Measurements from ENCODE around the gene PLOD3.
A peak's percentile ranks its signal among the peaks of the same experiment; 100 is the strongest.
"Not testable (repeated sequence)": the region's sequence is repeated elsewhere in the genome, so short reads cannot be mapped to it uniquely, and the experiment has no call there.

PLOD3 gene

DNA sequence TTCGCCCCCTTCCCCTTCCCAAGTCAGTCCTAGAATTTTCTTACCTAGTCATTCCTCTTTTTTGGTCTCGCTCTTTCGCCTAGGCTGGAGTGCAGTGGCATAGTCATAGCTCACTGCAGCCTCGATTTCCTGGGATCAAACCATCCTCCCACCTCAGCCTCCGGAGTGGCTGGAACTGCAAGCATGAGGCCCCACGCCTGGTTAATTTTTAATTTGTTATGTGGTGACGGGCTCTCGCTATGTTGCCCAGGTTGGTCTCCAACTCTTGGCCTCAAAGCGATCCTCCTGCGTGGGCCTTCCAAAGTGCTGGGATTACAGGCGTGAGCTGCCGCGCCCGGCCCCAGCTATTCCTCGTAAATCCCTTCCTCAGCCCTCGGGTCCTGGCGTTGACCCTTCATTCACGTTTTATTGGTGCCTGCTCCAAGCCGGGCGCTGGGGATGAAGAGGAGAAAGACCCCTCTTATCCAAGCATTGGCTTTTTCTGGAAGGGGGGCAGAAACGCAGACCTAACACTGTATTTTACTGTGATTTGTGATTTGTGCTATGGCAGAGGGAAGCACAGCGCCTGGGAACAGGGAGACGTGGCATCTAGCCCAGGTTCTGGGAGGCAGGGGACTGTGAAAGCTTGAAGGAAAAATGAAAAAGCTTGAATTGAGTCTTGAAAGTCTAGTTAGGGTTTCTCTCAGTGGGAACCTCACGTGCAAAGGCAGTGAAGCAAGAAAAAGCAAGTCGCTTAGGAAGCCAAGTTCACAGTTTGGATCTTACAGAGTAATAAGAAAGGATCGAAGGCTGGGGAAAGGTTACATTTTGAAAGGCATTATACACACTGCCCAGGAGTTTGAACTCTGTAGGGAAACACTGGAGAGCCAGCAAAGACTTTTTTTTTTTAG lies 1.1 kb upstream of the PLOD3 start:
- DNase-seq: peak; percentile 88
- in situ Hi-C loops (cut with HindIII; ENCODE audit: low pct_ligation_motif_present, low pct_unique_long_range_greater_than_20kb, low sequenced_read_pairs): loop anchor here (5.0 kb wide), 1 partner anchor 39 kb away; no protein-coding TSS in a partner anchor

DNA sequence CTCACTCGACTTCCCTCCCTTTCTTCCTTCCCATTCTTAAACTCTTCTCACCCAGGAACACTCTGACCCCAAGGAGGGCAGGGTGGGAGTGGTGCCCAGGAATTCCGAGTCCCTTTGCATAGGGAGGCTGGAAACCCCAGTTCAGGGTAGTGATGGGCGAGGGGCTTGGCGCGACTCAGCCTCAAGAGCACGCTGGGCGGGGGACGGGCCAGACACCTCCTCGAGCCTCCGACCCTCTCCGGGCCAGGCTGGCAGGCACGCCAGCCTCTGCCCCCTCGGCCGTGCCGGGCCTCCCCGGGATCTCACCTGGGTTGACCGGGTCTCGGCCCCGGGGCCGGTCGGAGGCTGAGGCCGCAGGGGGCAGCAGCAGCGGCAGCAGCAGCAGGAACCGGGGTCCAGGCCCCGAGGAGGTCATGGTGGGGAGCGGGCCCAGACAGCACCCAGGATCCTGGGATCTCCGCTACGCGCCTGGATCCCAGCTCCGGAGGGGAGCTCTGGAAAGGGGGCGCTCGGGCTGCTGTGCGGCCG lies 457 bp downstream of the PLOD3 start:
- in situ Hi-C loops (cut with HindIII; ENCODE audit: low pct_ligation_motif_present, low pct_unique_long_range_greater_than_20kb, low sequenced_read_pairs): loop anchor here (5.0 kb wide), 1 partner anchor 40 kb away; no protein-coding TSS in a partner anchor
- DNase-seq: no peak

DNA sequence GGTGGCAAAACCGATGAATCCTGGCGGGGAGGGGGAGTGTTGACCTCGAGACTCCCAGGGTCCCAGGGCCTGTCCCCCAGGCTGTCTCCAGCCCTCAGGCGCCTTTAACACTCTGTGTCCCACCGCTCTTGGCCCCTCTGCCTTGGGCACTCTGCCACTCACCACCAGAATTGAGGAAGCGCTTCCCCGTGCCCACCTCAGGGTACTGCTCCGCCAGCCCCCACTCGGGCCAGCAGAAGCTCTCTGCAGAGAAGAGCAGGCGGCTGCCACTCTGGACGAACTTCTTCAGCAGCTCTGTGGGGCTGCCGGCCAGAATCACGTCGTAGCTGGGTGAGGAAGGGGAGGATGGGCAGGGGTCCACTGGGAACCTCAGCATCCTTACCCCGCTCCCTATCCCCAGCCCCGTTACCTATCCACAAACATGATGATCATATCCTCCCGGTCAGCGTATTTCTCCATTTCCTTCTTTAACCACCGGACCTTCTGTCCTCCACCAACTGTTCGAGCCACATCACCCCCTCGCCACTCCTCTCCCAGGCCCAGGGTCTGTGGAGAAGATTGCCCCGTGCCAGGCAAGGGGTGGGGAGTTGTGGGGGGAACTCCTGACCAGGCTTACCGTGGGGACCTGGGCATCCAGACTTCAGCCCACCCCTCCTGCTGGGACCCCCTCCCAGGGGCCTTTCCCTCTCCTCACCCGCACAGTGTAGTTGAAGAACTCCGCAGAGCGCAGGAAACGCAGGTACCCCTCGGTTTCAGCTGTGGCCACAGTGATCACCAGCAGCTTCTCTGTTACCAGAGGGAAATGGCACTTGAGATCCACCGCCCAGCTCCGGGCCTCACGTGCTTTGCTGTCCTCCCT lies 1.2 kb downstream of the PLOD3 start:
- in situ Hi-C loops (cut with HindIII; ENCODE audit: low pct_ligation_motif_present, low pct_unique_long_range_greater_than_20kb, low sequenced_read_pairs): loop anchor here (5.0 kb wide), 1 partner anchor 41 kb away; no protein-coding TSS in a partner anchor

DNA sequence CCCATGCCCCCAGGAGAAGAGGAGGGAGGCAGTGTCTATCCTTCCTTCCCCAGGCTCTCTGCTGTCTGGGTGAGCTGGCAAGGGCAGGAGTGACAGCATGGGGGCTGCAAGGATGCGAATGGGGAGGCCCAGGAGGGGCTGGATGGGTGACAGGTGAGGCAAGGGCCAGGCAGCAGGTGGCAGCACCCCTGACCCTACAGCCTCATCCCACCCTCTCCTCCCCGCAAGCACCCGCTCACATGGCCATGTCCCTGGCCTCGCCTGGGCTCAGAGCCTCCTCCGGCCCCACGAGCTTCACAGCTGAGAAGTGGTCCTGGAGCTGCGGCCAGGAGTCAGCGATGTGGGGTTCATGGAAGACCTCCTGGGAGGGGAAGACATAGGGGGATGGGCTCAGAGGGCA lies 5.4 kb downstream of the PLOD3 start:
- in situ Hi-C loops (cut with HindIII; ENCODE audit: low pct_ligation_motif_present, low pct_unique_long_range_greater_than_20kb, low sequenced_read_pairs): no loop called here
- DNase-seq: no peak

More for the DNA sequence above, 1.2 kb downstream of the PLOD3 start:
- peak; percentile 28 for DNase-seq

DNA sequence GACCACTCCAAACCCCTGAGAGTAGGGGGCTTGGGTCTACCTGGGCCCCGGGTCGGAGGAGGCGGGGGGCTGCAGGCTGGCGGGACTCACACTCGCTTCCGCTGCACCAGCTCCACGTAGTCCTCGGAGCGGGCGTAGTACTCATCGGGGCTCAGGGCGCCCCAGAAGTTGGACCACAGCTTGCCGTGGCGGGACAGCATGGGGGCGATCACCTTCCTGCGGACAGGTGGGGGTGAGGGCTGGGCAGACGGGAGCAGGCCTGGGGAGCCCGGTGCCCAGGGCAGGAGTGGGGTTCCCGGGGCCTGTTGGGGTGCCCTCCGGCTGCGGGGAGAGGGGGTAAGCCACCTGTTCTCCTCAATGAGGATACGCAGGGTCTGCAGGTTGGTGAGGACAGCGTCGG lies 5.9 kb downstream of the PLOD3 start:
- in situ Hi-C loops (cut with HindIII; ENCODE audit: low pct_ligation_motif_present, low pct_unique_long_range_greater_than_20kb, low sequenced_read_pairs): no loop called here
- no peak for DNase-seq

DNA sequence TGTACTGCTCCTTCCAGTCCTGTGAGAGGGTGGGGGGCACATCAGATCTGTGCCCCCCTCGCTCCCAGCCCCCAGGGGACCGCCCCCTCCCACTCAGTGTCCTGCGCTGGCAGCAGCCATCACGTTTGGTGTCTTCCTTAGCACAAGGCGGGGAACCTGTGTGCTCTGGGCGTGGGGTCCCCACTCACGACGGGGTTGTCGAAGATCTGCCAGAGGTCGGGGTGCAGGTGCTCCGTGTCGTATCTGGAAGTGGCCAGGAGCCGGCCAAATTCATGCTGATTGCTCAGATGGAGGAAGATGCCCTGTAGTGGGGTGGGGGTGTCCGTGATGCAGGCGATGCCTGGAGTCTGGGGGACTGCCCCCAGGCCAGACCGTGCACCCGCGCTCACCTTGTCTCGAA lies 7.2 kb downstream of the PLOD3 start:
- in situ Hi-C loops (cut with HindIII; ENCODE audit: low pct_ligation_motif_present, low pct_unique_long_range_greater_than_20kb, low sequenced_read_pairs): no loop called here
- DNase-seq: no peak

DNA sequence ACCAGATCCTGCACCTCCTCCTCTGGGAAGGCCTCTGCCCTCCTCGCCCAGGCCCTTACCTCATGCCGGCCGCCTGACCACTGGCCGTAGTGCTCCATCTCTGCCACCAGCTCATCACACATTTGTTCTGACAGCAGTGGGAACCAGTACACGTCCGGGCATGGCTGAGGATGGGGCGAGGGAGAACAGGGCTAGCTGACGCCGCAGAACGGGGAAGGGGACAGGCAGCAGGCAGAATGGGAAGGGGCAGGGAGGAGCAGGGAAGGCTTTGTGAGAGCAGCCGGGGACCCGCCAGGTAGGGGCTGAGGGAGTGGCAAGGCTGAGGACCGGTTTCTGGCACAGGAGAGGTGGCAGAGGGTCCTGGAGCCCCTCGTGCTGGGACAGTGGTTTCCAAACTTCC lies 8.6 kb downstream of the PLOD3 start:
- DNase-seq: no peak
- in situ Hi-C loops (cut with HindIII; ENCODE audit: low pct_ligation_motif_present, low pct_unique_long_range_greater_than_20kb, low sequenced_read_pairs): no loop called here

DNA sequence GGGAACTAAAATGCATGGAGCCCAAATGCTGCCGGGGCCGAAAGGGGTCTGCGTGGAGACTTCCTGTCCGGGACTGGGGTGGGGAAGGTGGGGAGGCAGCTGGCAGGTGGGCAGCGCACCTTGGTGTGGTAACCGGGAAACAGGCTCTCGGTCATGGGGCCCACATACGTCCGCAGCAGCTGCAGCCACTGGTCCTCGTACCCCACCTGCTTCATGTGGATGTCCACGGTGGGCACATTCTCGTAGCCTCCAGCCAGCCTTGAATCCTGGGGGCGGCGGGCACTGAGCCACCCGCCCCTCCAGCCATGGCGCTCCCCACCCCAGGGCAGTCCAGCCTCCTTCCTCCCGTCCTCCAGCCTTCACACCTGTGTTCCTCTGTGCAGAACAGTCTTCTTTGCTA lies 9.9 kb downstream of the PLOD3 start:
- no peak for DNase-seq
- in situ Hi-C loops (cut with HindIII; ENCODE audit: low pct_ligation_motif_present, low pct_unique_long_range_greater_than_20kb, low sequenced_read_pairs): no loop called here

DNA sequence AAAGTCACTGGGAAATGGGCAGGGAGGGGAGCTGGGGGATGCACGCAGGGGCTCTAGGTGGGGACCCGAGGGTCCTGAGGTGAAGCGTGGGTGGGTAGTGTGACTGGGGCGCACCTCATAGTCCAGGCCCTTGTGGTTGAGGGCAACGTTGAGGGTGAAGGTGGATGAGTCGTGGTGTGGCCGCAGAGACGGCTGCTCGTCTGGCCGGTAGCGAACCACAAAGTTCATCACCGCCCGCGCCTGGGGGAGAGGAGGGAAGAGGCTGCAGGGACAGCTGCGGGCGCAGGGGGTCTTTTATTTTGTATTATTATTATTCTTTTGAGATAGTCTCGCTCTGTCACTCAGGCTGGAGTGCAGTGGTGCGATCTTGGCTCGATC lies 10.7 kb downstream of the PLOD3 start:
- no peak for DNase-seq
- in situ Hi-C loops (cut with HindIII; ENCODE audit: low pct_ligation_motif_present, low pct_unique_long_range_greater_than_20kb, low sequenced_read_pairs): no loop called here

DNA sequence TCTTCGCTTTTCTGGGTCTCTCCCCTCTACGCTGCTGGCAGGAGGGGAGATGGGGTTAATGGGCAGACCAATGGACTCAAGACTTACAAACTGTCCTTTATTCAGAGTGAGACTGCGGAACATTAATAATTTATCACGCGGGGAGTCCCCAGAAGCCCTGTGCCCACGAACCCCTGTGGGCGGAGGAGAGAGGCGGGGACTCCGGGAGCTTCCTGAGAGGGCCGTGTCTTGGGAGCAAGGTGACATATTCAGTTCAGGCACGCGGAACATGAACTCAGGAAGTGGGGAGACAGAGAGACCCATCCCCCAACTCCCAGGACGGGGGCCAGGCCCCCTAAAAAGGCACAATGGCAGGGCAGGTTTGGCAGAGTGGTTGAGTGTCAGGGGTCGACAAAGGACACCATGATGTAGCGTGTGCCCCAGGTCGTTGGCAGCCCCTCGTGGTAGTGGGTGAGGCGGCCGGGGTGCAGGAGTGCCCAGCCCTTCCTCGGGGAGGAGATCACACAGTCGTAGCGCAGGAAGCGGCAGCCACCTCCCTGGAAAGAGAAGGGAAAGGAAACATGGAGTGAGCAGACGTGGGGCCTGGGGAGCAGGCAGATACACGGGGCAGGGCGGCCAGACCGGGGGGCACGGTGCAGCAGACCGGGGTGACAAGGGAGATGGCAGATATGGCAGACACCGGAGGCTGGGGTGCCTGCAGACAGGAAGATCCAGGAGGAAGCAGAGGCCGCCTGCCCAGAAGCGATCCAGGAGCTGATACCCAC lies 11.3 kb downstream of the PLOD3 start:
- DNase-seq: no peak
- in situ Hi-C loops (cut with HindIII; ENCODE audit: low pct_ligation_motif_present, low pct_unique_long_range_greater_than_20kb, low sequenced_read_pairs): no loop called here

DNA sequence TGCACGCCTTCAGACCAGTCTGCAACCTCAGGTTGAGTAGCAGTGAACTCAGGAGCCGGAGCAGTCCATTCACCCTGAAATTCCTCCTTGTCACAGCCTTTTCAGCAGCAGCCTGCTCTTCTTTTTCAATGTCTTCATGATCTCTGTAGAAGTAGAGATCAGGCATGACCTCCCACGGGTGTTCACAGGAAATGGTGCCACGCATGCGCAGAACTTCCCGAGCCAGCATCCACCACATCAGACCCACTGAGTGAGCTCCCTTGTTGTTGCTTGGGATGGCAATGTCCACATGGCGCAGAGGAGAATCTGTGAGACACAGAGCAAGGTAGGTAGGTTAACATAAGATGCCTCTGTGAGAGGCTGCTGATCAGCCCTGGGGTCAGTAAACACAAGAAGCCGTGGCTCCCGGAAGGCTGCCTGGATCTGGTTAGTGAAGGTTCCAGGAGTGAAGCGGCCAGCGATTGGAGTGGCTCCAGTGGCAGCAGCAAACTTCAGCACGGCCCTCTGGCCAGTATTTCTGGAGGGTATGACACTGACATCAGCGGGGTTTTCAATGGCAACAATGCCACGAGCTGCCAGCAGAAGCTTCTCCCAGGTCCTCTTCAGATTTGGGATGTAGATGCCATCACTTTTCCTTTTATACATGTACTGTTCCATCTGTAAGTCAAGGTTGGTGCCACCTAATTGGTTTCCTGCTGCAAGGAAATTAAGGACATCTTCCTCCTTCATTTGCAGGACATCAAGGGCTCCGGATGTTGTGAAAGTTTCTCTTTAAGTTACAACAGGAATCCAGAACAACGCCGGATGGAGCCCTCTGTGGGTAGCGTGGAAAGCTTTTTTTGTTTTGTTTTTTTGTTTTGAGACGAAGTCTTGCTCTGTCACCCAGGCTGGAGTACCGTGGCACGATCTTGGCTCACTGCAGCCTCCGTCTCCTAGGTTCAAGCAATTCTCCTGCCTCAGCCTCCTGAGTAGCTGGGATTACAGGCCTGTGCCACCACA lies 13.3 kb downstream of the PLOD3 start:
- in situ Hi-C loops (cut with HindIII; ENCODE audit: low pct_ligation_motif_present, low pct_unique_long_range_greater_than_20kb, low sequenced_read_pairs); DNase-seq: not testable (repeated sequence)

DNA sequence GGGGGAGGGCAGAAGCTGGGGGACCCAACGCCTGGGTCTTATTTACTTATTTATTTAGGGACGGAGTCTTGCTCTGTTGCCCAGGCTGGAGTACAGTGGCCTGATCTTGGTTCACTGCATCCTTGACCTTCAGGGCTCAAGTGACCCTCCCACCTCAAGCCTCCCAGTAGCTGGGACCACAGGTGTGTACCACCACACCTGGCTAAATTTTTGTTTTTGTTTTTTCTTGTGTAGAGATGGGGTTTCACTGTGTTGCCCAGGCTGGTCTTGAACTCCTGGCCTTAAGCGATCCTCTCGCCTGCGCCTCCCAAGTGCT lies 14.8 kb downstream of the PLOD3 start:
- in situ Hi-C loops (cut with HindIII; ENCODE audit: low pct_ligation_motif_present, low pct_unique_long_range_greater_than_20kb, low sequenced_read_pairs): no loop called here
- DNase-seq: no peak

DNA sequence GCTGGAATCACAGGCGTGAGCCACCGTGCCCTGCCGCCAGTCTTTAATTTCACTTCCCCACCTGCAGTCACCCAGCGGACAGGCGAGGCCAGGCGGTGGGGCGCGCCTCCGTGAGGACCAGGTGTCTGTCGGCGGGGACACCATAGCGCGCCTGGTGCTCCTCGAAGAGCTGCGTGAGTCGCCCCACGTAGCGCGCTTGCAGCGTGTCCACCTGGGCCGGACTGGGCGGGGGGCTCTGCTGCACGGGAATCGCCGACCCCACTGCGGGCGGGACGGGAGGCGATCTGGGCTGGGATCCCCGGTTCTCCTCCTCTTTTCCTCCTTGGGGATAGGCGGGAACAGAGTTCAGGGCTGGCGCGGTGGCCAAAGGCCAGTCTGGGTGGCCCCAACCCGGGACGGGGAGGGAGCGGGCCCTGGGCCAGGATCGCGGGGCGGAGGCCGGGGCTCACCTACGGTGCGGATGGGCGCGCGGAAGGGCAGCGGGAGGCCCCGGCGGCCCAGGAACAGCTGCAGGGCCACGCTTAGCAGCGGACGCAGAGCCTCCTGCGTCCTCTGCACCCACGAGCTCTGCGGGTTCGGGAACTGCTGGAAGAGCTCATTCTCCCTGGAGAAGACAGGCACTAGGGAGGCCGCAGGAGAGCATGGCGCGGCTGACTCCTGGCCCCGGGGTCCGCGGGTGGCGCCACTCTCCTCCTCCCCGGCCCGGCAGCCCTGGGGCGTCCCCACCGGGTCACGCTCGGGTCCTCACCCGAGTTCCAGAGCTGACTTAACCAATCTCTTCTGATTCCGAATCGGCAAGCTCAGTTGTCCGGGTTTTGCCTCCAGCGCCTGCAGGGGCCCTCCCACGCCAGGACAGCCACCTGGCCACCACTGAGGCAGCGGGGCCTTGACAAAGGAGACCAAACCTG lies 15.4 kb downstream of the PLOD3 start:
- in situ Hi-C loops (cut with HindIII; ENCODE audit: low pct_ligation_motif_present, low pct_unique_long_range_greater_than_20kb, low sequenced_read_pairs): no loop called here
- DNase-seq: no peak

DNA sequence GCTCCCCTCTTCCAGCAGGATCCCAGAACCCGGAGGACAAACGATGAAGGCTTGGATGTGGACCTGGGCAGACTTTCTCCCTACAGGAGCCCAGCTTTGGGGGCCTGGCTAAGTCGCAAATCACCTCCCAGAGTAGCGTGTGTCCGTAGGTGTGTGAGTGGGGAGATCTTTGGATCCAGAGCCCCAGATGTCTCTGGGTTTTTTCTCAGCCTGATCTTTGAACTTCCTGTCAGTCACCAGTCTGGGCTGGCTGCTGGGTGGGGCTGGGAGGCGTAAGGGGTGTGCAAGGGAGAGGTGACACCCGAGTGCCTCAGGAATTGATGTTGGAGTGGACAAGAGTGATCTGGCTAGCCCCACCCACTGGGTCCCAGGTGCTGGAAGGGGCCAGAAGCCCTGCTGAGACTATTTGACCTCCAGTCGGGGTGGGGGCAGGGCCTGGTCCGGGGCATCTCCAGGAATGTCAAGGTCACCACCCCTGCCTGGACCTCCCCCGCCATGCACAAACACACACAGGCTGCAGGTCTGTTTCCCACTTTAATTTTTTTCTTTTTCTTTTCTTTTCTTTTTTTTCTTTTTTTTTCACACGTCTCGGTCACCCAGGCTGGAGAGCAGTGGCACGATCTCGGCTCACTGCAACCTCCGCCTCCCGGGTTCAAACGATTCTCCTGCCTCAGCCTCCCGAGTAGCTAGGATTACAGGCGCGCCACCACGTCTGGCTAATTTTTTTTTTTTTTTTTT lies 16.4 kb downstream of the PLOD3 start, which contains the start of gene MOGAT3:
MOGAT3 (minus strand) TSS at position 175 of the 738 bp plus-strand sequence. CDS start 182 bp downstream, outside the sequence.
- in situ Hi-C loops (cut with HindIII; ENCODE audit: low pct_ligation_motif_present, low pct_unique_long_range_greater_than_20kb, low sequenced_read_pairs): no loop called here
- DNase-seq: no peak

DNA sequence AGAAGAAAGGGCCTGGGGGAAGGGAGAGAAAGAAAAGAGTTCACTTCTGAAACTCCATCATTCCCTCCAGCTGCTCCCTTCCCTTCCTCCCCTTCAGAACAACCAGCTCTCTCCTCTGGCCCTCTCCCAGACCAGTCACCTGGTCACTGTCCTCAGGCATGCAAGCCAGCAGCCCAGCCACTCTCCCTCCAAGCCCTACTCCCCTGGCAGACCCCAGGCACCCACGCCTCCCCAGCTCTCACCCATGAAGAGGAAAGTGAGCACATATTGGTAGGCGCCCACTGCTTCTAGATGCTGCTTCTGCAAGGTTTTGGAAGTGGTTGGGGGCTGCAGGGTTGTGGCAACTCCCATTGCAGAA lies 16.9 kb downstream of the PLOD3 start:
- in situ Hi-C loops (cut with HindIII; ENCODE audit: low pct_ligation_motif_present, low pct_unique_long_range_greater_than_20kb, low sequenced_read_pairs): no loop called here
- no peak for DNase-seq

DNA sequence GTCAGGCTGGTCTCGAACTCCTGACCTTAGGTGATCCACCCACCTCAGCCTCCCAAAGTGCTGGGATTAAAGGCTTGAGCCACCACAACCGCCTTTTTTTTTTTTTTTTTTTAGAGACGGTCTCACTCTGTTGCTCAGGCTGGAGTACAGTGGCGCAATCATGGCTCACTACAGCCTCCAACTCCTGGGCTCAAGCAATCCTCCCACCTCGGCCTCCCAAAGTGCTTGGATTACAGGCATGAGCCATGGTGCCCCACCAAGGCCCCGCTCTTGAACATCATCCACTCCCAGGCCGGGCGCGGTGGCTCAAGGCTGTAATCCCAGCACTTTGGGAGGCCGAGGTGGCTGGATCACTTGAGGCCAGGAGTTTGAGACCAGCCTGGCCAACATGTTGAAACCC lies 17.9 kb downstream of the PLOD3 start:
- DNase-seq; in situ Hi-C loops (cut with HindIII; ENCODE audit: low pct_ligation_motif_present, low pct_unique_long_range_greater_than_20kb, low sequenced_read_pairs): not testable (repeated sequence)

Measured in ACHN (cell line).